ENCODE data around the gene ARHGAP20.

The ARHGAP20 gene

GRCh38 chr11:110737593-110737992, 25.4 kb upstream of the ARHGAP20 start:
- no peak for TF ChIP-seq ARNTL (CRISPR knock-in tag; IDR thresholded peaks at IDR 0.05; ENCODE audit: borderline replicate concordance, low read depth)
- TF ChIP-seq TOX (CRISPR knock-in tag; IDR thresholded peaks at IDR 0.05; ENCODE audit: borderline replicate concordance) = no peak
- TF ChIP-seq ZFP30 (CRISPR knock-in tag; IDR thresholded peaks at IDR 0.05) = no peak
- no peak for TF ChIP-seq ZNF70 (CRISPR knock-in tag; IDR thresholded peaks at IDR 0.05)
- no peak for ATAC-seq

GRCh38 chr11:110736171-110736553, 23.9 kb upstream of the ARHGAP20 start:
- ATAC-seq = no peak
- TF ChIP-seq BACH2 (CRISPR knock-in tag; IDR thresholded peaks at IDR 0.05; ENCODE audit: borderline replicate concordance) = no peak
- no peak for TF ChIP-seq PATZ1 (CRISPR knock-in tag; IDR thresholded peaks at IDR 0.05; ENCODE audit: borderline replicate concordance)
- TF ChIP-seq CREB5 (CRISPR knock-in tag; IDR thresholded peaks at IDR 0.05; ENCODE audit: low read depth) = no peak
- no peak for TF ChIP-seq CSRNP3 (CRISPR knock-in tag; IDR thresholded peaks at IDR 0.05)
- TF ChIP-seq ZNF8 (CRISPR knock-in tag; IDR thresholded peaks at IDR 0.05) = no peak
- no peak for TF ChIP-seq PPARA (CRISPR knock-in tag; IDR thresholded peaks at IDR 0.05; ENCODE audit: borderline replicate concordance)

DNA sequence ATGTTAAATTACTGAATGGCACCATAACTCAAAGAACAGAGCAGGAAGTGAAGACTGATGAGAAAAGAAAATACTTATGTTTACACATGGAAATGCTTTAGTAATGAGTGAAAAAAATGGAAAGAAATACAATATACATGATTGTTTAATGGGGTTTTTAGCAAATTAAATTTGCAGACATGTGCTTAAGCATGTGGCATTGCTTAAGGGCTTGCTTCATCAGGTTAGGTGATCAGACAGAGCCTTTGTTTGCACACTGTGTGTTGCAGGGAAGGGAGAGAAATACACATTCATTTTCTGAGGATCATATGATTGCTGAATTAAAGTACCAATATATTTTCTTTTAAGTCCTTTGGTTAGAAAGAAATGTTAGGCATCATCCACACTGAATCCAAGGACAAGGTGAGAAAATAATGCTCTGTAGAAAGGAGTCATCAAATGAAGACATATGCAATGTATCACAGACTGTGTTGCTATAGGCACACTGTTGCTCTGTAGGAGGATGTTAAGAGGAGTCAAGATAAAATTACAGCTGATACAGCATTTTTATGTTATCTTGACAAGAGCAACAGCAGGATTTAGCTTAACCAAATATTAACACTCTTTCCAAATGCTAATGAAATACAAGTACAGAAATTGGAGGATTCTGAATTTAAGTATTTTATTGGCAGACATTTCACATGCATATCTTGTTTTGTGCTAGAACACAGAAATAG, 23.4 kb upstream of the ARHGAP20 start:
- peak; percentile 69 for TF ChIP-seq TCF4 (CRISPR knock-in tag; IDR thresholded peaks at IDR 0.05; ENCODE audit: borderline replicate concordance)
- TF ChIP-seq TOX (CRISPR knock-in tag; IDR thresholded peaks at IDR 0.05; ENCODE audit: borderline replicate concordance) = no peak
- TF ChIP-seq ZFP3 (CRISPR knock-in tag; IDR thresholded peaks at IDR 0.05) = peak; percentile 84; the same call in 1 of the 2 replicates
- ATAC-seq = no peak

DNA sequence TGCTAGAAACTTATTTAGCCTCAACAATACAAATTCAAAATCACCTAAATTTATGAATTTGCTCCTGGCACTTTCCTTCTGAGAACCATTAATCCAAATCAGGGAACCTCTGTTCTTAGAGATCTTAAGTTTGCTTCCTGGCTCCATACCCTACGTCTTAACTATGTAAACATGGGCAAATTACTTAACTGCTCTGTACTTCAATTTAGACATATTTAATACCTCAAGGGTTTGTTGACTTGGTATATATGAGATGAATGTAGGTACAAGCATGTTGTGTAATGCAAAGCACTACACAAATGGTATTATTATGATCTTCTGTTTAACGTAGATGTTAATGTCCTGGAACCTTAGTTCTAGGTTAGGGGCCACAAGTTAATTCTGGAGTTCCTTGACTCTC, 22.6 kb upstream of the ARHGAP20 start:
- ATAC-seq = no peak
- TF ChIP-seq CSDC2 (CRISPR knock-in tag; IDR thresholded peaks at IDR 0.05) = no peak
- no peak for TF ChIP-seq TCF4 (CRISPR knock-in tag; IDR thresholded peaks at IDR 0.05; ENCODE audit: borderline replicate concordance)
- no peak for TF ChIP-seq PPARA (CRISPR knock-in tag; IDR thresholded peaks at IDR 0.05; ENCODE audit: borderline replicate concordance)
- TF ChIP-seq ZNF8 (CRISPR knock-in tag; IDR thresholded peaks at IDR 0.05) = no peak
- no peak for TF ChIP-seq ESRRG (CRISPR knock-in tag; IDR thresholded peaks at IDR 0.05)
- no peak for TF ChIP-seq POU6F1 (CRISPR knock-in tag; IDR thresholded peaks at IDR 0.05; ENCODE audit: borderline replicate concordance, low read depth)
- TF ChIP-seq ZNF70 (CRISPR knock-in tag; IDR thresholded peaks at IDR 0.05) = no peak
- no peak for TF ChIP-seq GLIS3 (CRISPR knock-in tag; IDR thresholded peaks at IDR 0.05)
- TF ChIP-seq OSR1 (CRISPR knock-in tag; IDR thresholded peaks at IDR 0.05) = no peak
- no peak for TF ChIP-seq TOX (CRISPR knock-in tag; IDR thresholded peaks at IDR 0.05; ENCODE audit: borderline replicate concordance)
- TF ChIP-seq SNAI2 (CRISPR knock-in tag; IDR thresholded peaks at IDR 0.05) = no peak
- TF ChIP-seq ZNF565 (CRISPR knock-in tag; conservative IDR thresholded peaks at IDR 0.05; ENCODE audit: low read depth) = no peak
- TF ChIP-seq PATZ1 (CRISPR knock-in tag; IDR thresholded peaks at IDR 0.05; ENCODE audit: borderline replicate concordance) = no peak

Data from SK-N-SH treated with all-trans-retinoic acid at 6 μM for 48 hours (cell line).